CD14-positive monocyte (primary cell): ENCODE data around the gene NBAS. TPM values are rescaled to one million over a fixed set of nuclear protein-coding genes. Genes with fewer than 3 reads are reported as not detected.
A peak's percentile ranks its signal among the peaks of the same experiment; 100 is the strongest.
"Not testable (repeated sequence)": the region's sequence is repeated elsewhere in the genome, so short reads cannot be mapped to it uniquely, and the experiment has no call there.

Experiments used
- DNase-seq, 3 donors: peaks; one replicate each; pipeline ENCODE4 v3.0.0-alpha.2; 2011 to 2022
- H2AFZ ChIP-seq: 2 replicates; pipeline ENCODE4 v1.6.0; 2012; ENCODE audit warnings: mild to moderate bottlenecking, low read depth, low read length, inconsistent platforms; ENCODE audit not compliant: insufficient read depth, poor library complexity, severe bottlenecking
- H3K27ac ChIP-seq, 2 donors: 1 replicate in 1 of 2; 2 replicates in 1 of 2; pipeline ENCODE4 v1.5.1; 2012 to 2013; ENCODE audit warnings: low read length in 2 of 2, control low read depth in 1 of 2, inconsistent platforms in 1 of 2, low read depth in 1 of 2, mild to moderate bottlenecking in 1 of 2
- H3K27me3 ChIP-seq, 2 donors: one replicate each; pipeline versions ENCODE4 v1.6.0 to v1.6.1; 2011 to 2013; ENCODE audit warnings: low read length in 2 of 2; ENCODE audit not compliant: control insufficient read depth in 2 of 2, insufficient read depth in 2 of 2
- H3K36me3 ChIP-seq, 2 donors: replicated peaks in 1 of 2; 1 replicate in 1 of 2; 2 replicates in 1 of 2; pipeline versions ENCODE4 v1.5.1 to v1.6.1; 2012 to 2013; ENCODE audit warnings: low read length in 2 of 2, control low read depth in 1 of 2, inconsistent platforms in 1 of 2, mild to moderate bottlenecking in 1 of 2; ENCODE audit not compliant: insufficient read depth in 2 of 2, control insufficient read depth in 1 of 2
- H3K4me1 ChIP-seq, 2 donors: 1 replicate in 1 of 2; 2 replicates in 1 of 2; pipeline versions ENCODE4 v1.5.1 to v1.6.1; 2012 to 2013; ENCODE audit warnings: low read length in 2 of 2, control low read depth in 1 of 2, inconsistent platforms in 1 of 2, mild to moderate bottlenecking in 1 of 2, moderate library complexity in 1 of 2; ENCODE audit not compliant: insufficient read depth in 2 of 2, control insufficient read depth in 1 of 2
- H3K4me2 ChIP-seq: replicated peaks from 2 replicates; pipeline ENCODE3; 2012; ENCODE audit warnings: low read length, moderate library complexity, mild to moderate bottlenecking; ENCODE audit not compliant: poor library complexity, severe bottlenecking; ENCODE audit errors: extremely low read depth
- H3K4me3 ChIP-seq, 3 experiments: fragments of 200-600 bp in 1 of 3; sonication (generic) in 1 of 3; replicated peaks in 1 of 3; 1 replicate in 2 of 3; 2 replicates in 1 of 3; pipeline ENCODE4 v1.5.1; 2011 to 2013; ENCODE audit warnings: low read length in 3 of 3, mild to moderate bottlenecking in 3 of 3, control low read depth in 2 of 3, low read depth in 2 of 3, inconsistent platforms in 1 of 3, moderate library complexity in 1 of 3
- H3K79me2 ChIP-seq: 2 replicates; pipeline ENCODE4 v1.6.0; 2012; ENCODE audit warnings: mild to moderate bottlenecking, control low read depth, inconsistent platforms, low read length, moderate library complexity; ENCODE audit not compliant: insufficient read depth
- H3K9ac ChIP-seq: 2 replicates; pipeline ENCODE4 v1.6.0; 2017; ENCODE audit warnings: low read length, mild to moderate bottlenecking; ENCODE audit not compliant: insufficient read depth, poor library complexity, severe bottlenecking
- H3K9me3 ChIP-seq, 2 donors: replicated peaks in 1 of 2; 1 replicate in 1 of 2; 2 replicates in 1 of 2; pipeline versions ENCODE4 v1.5.1 to v1.6.1; 2012 to 2013; ENCODE audit warnings: low read length in 2 of 2, control low read depth in 1 of 2; ENCODE audit not compliant: control insufficient read depth in 1 of 2, insufficient read depth in 1 of 2
- H4K20me1 ChIP-seq: 2 replicates; pipeline ENCODE4 v1.6.0; 2012; ENCODE audit warnings: mild to moderate bottlenecking, low read length, control low read depth, moderate library complexity; ENCODE audit not compliant: insufficient read depth
- H3K27ac Mint-ChIP-seq, 7 donors: one replicate each; pipeline ENCODE4 v1.8.0; 2020; ENCODE audit warnings: mild to moderate bottlenecking in 7 of 7, mixed read lengths in 7 of 7, moderate library complexity in 6 of 7, inconsistent platforms in 2 of 7
- H3K27me3 Mint-ChIP-seq, 3 donors: one replicate each; pipeline ENCODE4 v1.8.0; 2021 to 2022; ENCODE audit warnings: low read depth in 3 of 3, mild to moderate bottlenecking in 3 of 3, mixed read lengths in 3 of 3, moderate library complexity in 3 of 3, inconsistent platforms in 1 of 3
- H3K36me3 Mint-ChIP-seq, 2 donors: one replicate each; pipeline ENCODE4 v1.8.0; 2020; ENCODE audit warnings: mixed read lengths in 2 of 2, inconsistent platforms in 1 of 2, mild to moderate bottlenecking in 1 of 2
- H3K4me1 Mint-ChIP-seq: one replicate; pipeline ENCODE4 v1.8.0; 2020; ENCODE audit warnings: mild to moderate bottlenecking, mixed read lengths
- H3K4me3 Mint-ChIP-seq, 2 donors: one replicate each; pipeline ENCODE4 v1.8.0; 2020; ENCODE audit warnings: mild to moderate bottlenecking in 2 of 2, mixed read lengths in 2 of 2, moderate library complexity in 1 of 2
- H3K9me3 Mint-ChIP-seq, 7 donors: one replicate each; pipeline ENCODE4 v1.8.0; 2020 to 2022; ENCODE audit warnings: mixed read lengths in 7 of 7, mild to moderate bottlenecking in 6 of 7, moderate library complexity in 6 of 7, inconsistent platforms in 2 of 7
- WGBS: methylation state at CpG from one replicate; pipeline ENCODE4 v1.1.5; 2013; ENCODE audit warnings: missing lambda C conversion rate; ENCODE audit not compliant: insufficient coverage; 5-methylcytosine and 5-hydroxymethylcytosine counted together
- intact Hi-C, 2 donors: fragments of 100-400 bp; cut with micrococcal nuclease; formaldehyde crosslinking; loops; one replicate each; pipeline versions ENCODE4 v1.15.0 to v1.15.1; 2023
- polyA plus RNA-seq, 3 donors: library from polyadenylated mRNA; depleted of rRNA in 1 of 3; unstranded in 2 of 3; stranded (reverse) in 1 of 3; fragments of 300-500 nt in 2 of 3; fragments of >200 nt in 1 of 3; fragmentation: Illumina TruSeq in 2 of 3; gene quantifications; 1 replicate in 2 of 3; 2 replicates in 1 of 3; pipeline ENCODE4 v1.2.3, GENCODE V29; 2012 to 2021
- TF ChIP-seq, protein P1 (sequence below): fragments of 200-600 bp; IDR thresholded peaks from one replicate; pipeline ENCODE4 v1.8.0; 2022; ENCODE audit warnings: antibody characterized with exemption, mild to moderate bottlenecking

The NBAS gene
- polyA plus RNA-seq, 3 donors = 8.9 to 10.9 (median 8.9) TPM

DNA sequence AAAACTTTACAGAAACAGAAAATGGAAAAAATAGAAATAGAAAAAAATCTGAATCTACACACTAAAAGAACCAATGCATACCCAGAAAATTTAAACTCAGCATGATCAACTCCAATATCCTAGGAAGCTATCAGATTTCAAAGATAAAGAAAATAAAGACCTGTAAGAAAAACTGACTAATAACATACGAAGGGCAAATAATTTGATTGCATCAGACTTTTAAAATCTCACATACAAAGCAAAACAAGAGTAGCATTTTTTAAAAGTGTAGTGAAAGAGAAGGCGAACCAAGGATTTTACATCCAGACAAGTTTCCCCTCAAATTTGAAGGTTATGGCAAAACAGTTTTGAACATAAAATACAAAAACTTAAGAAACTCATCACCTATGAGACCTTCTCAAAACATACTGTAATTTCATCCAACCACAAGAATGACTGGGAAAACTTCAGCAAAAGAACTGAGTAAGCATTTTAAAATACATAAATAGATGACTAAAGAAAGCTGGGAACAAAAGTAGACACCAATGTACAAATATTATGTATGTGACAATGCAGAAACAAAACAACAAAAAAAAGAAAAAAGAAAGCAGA is 54.8 kb downstream of the NBAS start:
- Histone ChIP-seq H3K4me2 (no peak overlapping the region), H2AFZ (no peak overlapping the region), H3K36me3 (peaks cover 43 to 81% of the 10 kb centered on the region in 2 donors), H4K20me1 (no peaks in the 10 kb centered on the region), H3K4me1 (no peaks in the 10 kb centered on the region), H3K27ac (no peak overlapping the region), H3K4me3 (no peak overlapping the region), H3K9ac (no peak overlapping the region), H3K9me3 (no peaks in the 10 kb centered on the region), H3K79me2 (no peaks in the 10 kb centered on the region), H3K27me3 (no peaks in the 10 kb centered on the region)
- Mint-ChIP-seq H3K4me1 (no peaks in the 10 kb centered on the region), H3K9me3 (peaks cover 0 to 1% (median 0%) of the 10 kb centered on the region in 7 donors), H3K36me3 (peaks cover 75 to 83% of the 10 kb centered on the region in 2 donors), H3K27ac (no peak overlapping the region), H3K4me3 (no peak overlapping the region), H3K27me3 (peaks cover 0 to 2% (median 0%) of the 10 kb centered on the region in 3 donors)
- no peak for DNase-seq
- TF ChIP-seq, protein P1, sequence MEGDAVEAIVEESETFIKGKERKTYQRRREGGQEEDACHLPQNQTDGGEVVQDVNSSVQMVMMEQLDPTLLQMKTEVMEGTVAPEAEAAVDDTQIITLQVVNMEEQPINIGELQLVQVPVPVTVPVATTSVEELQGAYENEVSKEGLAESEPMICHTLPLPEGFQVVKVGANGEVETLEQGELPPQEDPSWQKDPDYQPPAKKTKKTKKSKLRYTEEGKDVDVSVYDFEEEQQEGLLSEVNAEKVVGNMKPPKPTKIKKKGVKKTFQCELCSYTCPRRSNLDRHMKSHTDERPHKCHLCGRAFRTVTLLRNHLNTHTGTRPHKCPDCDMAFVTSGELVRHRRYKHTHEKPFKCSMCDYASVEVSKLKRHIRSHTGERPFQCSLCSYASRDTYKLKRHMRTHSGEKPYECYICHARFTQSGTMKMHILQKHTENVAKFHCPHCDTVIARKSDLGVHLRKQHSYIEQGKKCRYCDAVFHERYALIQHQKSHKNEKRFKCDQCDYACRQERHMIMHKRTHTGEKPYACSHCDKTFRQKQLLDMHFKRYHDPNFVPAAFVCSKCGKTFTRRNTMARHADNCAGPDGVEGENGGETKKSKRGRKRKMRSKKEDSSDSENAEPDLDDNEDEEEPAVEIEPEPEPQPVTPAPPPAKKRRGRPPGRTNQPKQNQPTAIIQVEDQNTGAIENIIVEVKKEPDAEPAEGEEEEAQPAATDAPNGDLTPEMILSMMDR = no peak
- intact Hi-C loops = no loop called here
- no CpG with 5 or more reads among the region's 2 CpGs for WGBS

DNA sequence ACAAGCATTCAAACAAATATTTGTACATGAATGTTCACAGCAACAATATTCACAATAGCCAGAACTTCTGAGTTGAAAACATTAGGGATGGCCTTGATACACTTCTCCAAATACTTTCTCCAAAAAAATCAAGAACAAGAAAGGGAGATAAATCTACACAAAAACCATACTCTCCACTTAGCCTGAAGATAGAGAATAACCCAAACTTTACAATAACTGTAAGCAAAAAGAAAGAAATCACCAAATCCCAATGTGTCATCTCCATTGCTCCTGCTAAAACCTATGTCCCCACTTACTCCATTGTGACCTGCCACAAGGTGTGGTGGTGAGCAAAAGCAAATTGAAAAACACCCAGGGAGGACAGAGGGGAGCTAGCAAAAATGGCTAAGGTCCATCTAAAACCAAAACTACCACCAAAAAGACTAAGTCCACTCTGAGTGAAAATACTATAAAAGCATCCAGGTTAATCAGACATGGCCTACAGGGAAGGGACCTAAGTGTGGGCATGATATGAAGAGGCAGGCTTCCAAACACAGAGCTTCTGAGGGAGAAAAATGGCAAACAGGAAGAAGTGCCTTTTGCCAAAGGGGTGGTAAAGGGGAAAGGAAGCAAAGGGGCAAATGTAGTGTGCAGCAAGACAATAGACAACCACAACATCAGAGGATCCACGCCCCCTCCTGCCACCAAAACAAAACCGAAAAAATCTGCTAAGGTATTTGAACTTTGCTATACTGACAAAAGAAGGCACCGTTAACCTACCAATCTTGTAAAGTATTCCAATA is 56.1 kb downstream of the NBAS start:
- TF ChIP-seq, protein P1 = no peak
- H3K9ac ChIP-seq = no peak overlapping the region
- Mint-ChIP-seq H3K27ac (no peak overlapping the region), H3K36me3 (peaks cover 64 to 76% of the 10 kb centered on the region in 2 donors), H3K9me3 (peaks cover 3 to 6% (median 5%) of the 10 kb centered on the region in 7 donors), H3K4me1 (no peaks in the 10 kb centered on the region), H3K27me3 (peaks cover 0 to 2% (median 0%) of the 10 kb centered on the region in 3 donors), H3K4me3 (no peak overlapping the region)
- intact Hi-C loops = no loop called here
- H3K4me1 ChIP-seq = no peaks in the 10 kb centered on the region
- H4K20me1 ChIP-seq = no peaks in the 10 kb centered on the region
- H3K27ac ChIP-seq = no peak overlapping the region
- no CpG with 5 or more reads among the region's 3 CpGs for WGBS
- no peak for DNase-seq
- no peak overlapping the region for H3K4me3 ChIP-seq
- no peaks in the 10 kb centered on the region for H3K27me3 ChIP-seq
- peaks cover 32 to 68% of the 10 kb centered on the region in 2 donors for H3K36me3 ChIP-seq
- no peak overlapping the region for H3K4me2 ChIP-seq
- no peak overlapping the region for H2AFZ ChIP-seq
- no peaks in the 10 kb centered on the region for H3K79me2 ChIP-seq
- H3K9me3 ChIP-seq = peaks cover 0 to 5% of the 10 kb centered on the region in 2 donors

DNA sequence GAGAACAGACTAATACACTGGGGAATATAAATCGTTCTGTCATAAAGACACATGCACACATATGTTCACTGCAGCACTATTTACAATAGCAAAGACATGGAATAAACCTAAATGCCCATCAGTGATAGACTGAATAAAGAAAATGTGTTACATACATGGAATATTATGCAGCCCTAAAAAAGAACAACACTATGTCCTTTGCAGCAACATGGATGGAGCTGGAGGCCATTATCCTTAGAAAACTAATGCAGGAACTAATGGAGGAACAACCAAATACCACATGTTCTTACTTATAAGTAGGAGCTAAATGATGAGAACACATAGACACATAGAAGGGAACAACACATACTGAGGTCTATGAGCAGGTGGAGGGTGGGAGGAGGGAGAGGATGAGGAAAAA is 61.9 kb downstream of the NBAS start:
- H3K27me3 ChIP-seq, H3K4me2 ChIP-seq, H3K79me2 ChIP-seq, H3K4me3 Mint-ChIP-seq, H3K4me3 ChIP-seq, H3K27me3 Mint-ChIP-seq, H4K20me1 ChIP-seq, H3K4me1 ChIP-seq, H3K9ac ChIP-seq, H3K4me1 Mint-ChIP-seq, DNase-seq, intact Hi-C loops, H3K27ac ChIP-seq, H2AFZ ChIP-seq: not testable (repeated sequence)
- peaks cover 44 to 65% of the 10 kb centered on the region in 2 donors for H3K36me3 Mint-ChIP-seq
- H3K9me3 Mint-ChIP-seq = peaks cover 12 to 18% (median 18%) of the 10 kb centered on the region in 7 donors
- no CpG with 5 or more reads among the region's 1 CpG for WGBS
- peak overlapping the region in 2 of 7 donors; percentile 37 to 86 for H3K27ac Mint-ChIP-seq
- Histone ChIP-seq H3K36me3 (peaks cover 21 to 48% of the 10 kb centered on the region in 2 donors), H3K9me3 (peaks cover 12 to 14% of the 10 kb centered on the region in 2 donors)
